Smooth muscle cell (in vitro differentiated cells): Measurements from ENCODE around the gene LCLAT1. TPM values are rescaled to one million over a fixed set of nuclear protein-coding genes. Genes with fewer than 3 reads are reported as not detected.

Source experiments
- DNase-seq: peaks from one replicate; lab custom pipeline; 2025; ENCODE audit not compliant: unreplicated experiment; lab: John Stamatoyannopoulos, UW
- H2AFZ ChIP-seq: fragments of 200-600 bp; sonication (generic); 2 replicates; pipeline ENCODE4 v1.6.0; 2016; ENCODE audit warnings: antibody characterized with exemption, low read depth, mild to moderate bottlenecking
- H3F3A ChIP-seq: fragments of 200-600 bp; sonication (generic); 2 replicates; pipeline ENCODE4 v1.6.0; 2017; ENCODE audit warnings: antibody characterized with exemption, low read depth
- H3K27ac ChIP-seq: fragments of 200-600 bp; sonication (generic); 2 replicates; pipeline ENCODE4 v1.5.1; 2016; ENCODE audit warnings: low read depth, mild to moderate bottlenecking
- H3K27me3 ChIP-seq: fragments of 200-600 bp; sonication (generic); 2 replicates; pipeline ENCODE4 v1.6.1; 2016; ENCODE audit warnings: low read depth, mild to moderate bottlenecking
- H3K36me3 ChIP-seq: fragments of 200-600 bp; sonication (generic); 2 replicates; pipeline ENCODE4 v1.5.1; 2016; ENCODE audit warnings: low read depth
- H3K4me1 ChIP-seq: fragments of 200-600 bp; sonication (generic); 2 replicates; pipeline ENCODE4 v1.5.1; 2016; ENCODE audit warnings: low read depth
- H3K4me2 ChIP-seq: fragments of 200-600 bp; sonication (generic); 2 replicates; pipeline ENCODE4 v1.6.0; 2016; ENCODE audit warnings: mild to moderate bottlenecking
- H3K4me3 ChIP-seq: fragments of 200-600 bp; sonication (generic); 2 replicates; pipeline ENCODE4 v1.5.1; 2016; ENCODE audit warnings: mild to moderate bottlenecking
- H3K79me2 ChIP-seq: fragments of 200-600 bp; sonication (generic); 2 replicates; pipeline ENCODE4 v1.6.0; 2016; ENCODE audit warnings: low read depth, mild to moderate bottlenecking
- H3K9ac ChIP-seq: fragments of 200-600 bp; sonication (generic); 2 replicates; pipeline ENCODE4 v1.6.0; 2016; ENCODE audit warnings: low read depth
- H3K9me3 ChIP-seq: fragments of 200-600 bp; sonication (generic); replicated peaks from 2 replicates; pipeline ENCODE4 v1.5.1; 2016; ENCODE audit warnings: low read depth
- H4K20me1 ChIP-seq: fragments of 200-600 bp; sonication (generic); 2 replicates; pipeline ENCODE4 v1.6.0; 2016; ENCODE audit warnings: low read depth
- WGBS: methylation state at CpG from one replicate; pipeline ENCODE4 v1.1.7; 2016; ENCODE audit warnings: low lambda C conversion rate; 5-methylcytosine and 5-hydroxymethylcytosine counted together
- polyA plus RNA-seq: library from polyadenylated mRNA; unstranded; fragments of >200 nt; fragmentation: Nextera tagmentation; extraction: Ambion mirVana; gene quantifications from 2 replicates; pipeline ENCODE4 v1.2.1, GENCODE V29; 2016
- total RNA-seq: library from RNA; depleted of rRNA; stranded (reverse); fragments of >200 nt; gene quantifications from 2 replicates; pipeline ENCODE4 v1.2.3, GENCODE V29; 2014
- TF ChIP-seq, protein P1 (sequence below): fragments of 200-600 bp; sonication (generic); IDR thresholded peaks from 2 replicates; pipeline ENCODE4 v1.5.1; 2017; ENCODE audit warnings: borderline replicate concordance, mild to moderate bottlenecking, antibody characterized with exemption; ENCODE audit not compliant: insufficient read depth, poor library complexity, severe bottlenecking

The LCLAT1 gene
- total and polyA plus RNA-seq, 2 experiments from 2014 or later = 2.6 to 11.7 TPM

DNA sequence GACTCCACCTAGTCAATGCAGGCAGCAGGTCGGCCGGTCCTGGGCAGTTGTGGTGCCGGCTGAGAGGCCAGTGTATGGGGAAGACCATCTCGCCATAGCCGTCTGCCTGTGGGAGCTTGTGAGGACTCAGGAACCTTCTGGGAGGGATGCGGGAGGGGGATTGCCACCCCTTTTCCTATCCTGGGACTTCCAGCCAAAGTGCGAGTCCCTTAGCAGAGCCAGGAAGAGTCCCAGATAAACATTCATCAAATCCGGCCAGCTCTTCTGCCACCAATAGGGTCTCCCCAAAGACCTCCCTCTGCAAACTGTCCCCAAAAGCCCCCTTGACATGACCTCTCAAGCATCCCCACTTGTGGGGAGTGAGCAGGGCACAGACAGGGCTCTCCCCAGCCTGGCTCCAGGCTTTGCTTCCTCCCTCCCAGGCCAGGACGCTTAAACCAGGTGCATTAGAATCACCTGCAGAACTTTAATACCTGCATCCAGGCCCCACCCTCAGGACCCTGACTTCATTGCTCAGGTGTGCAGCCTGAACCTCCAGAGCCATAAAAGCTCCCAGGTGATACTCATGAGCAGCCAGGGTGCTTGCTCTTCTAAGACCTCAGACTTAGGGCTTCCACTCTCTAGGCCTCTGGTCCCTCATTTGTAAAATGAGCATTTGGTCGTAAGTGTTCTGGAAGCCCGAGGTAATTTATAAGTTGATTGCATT is 200.9 kb downstream of the LCLAT1 start:
- no peaks in the 10 kb centered on the region for H3K36me3 ChIP-seq
- H3F3A ChIP-seq = no peaks in the 10 kb centered on the region
- no peak overlapping the region for H3K27ac ChIP-seq
- no peaks in the 10 kb centered on the region for H4K20me1 ChIP-seq
- WGBS = 94% methylated on average over 11 of the region's 11 CpGs
- TF ChIP-seq, protein P1, sequence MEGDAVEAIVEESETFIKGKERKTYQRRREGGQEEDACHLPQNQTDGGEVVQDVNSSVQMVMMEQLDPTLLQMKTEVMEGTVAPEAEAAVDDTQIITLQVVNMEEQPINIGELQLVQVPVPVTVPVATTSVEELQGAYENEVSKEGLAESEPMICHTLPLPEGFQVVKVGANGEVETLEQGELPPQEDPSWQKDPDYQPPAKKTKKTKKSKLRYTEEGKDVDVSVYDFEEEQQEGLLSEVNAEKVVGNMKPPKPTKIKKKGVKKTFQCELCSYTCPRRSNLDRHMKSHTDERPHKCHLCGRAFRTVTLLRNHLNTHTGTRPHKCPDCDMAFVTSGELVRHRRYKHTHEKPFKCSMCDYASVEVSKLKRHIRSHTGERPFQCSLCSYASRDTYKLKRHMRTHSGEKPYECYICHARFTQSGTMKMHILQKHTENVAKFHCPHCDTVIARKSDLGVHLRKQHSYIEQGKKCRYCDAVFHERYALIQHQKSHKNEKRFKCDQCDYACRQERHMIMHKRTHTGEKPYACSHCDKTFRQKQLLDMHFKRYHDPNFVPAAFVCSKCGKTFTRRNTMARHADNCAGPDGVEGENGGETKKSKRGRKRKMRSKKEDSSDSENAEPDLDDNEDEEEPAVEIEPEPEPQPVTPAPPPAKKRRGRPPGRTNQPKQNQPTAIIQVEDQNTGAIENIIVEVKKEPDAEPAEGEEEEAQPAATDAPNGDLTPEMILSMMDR = no peak
- no peak overlapping the region for H3K4me2 ChIP-seq
- no peak overlapping the region for H3K9ac ChIP-seq
- H3K9me3 ChIP-seq = no peaks in the 10 kb centered on the region
- H3K79me2 ChIP-seq = no peaks in the 10 kb centered on the region
- H3K4me3 ChIP-seq = no peak overlapping the region
- no peak for DNase-seq
- H3K27me3 ChIP-seq = no peaks in the 10 kb centered on the region
- H3K4me1 ChIP-seq = no peaks in the 10 kb centered on the region
- H2AFZ ChIP-seq = no peak overlapping the region

DNA sequence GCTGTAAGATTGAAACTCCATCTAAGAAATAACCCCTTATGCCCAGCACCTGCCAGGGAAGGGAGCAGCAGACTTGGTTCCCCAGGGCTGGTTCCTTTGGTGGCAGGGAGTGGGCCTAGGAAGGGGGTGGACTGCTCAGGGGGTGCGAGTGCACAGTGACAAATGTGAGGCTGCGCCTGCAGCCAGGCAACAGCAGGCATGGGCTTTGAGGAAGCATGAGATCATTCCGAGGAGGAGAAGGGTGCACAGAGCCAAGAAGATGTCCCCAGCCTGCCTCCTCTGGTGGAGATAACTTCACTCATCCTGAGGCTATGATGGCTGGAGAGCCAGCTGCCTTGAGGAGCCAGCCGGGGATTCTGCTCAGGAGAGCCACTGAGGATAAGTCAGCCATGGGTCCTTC is 202.2 kb downstream of the LCLAT1 start:
- Histone ChIP-seq H3K4me1 (no peaks in the 10 kb centered on the region), H3F3A (no peaks in the 10 kb centered on the region), H3K4me3 (no peak overlapping the region), H3K4me2 (no peak overlapping the region), H3K79me2 (no peaks in the 10 kb centered on the region), H3K36me3 (no peaks in the 10 kb centered on the region), H3K27me3 (no peaks in the 10 kb centered on the region), H3K9me3 (no peaks in the 10 kb centered on the region), H3K27ac (no peak overlapping the region), H2AFZ (no peak overlapping the region), H4K20me1 (no peaks in the 10 kb centered on the region), H3K9ac (no peak overlapping the region)
- WGBS = 64% methylated on average over 3 of the region's 4 CpGs
- no peak for DNase-seq
- TF ChIP-seq, protein P1 = no peak

DNA sequence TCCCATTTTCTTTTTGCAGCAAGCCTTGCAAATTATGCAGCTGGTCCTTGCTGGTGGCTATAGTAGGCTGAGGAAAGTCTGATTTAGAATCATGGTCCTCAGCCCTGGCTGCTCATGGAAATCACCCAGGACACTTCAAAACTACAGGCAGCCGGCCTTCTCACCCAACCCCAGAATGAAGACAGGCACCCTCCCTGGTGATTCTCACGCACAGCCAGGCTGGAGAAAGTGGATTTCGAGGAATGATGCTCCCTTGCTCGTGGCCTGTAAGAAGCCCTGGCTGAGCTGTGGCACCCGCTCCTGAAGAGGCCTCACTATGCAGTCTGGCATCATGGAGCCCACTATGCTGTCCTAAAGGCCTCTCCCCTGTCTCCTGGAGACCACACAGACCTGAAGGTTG is 202.8 kb downstream of the LCLAT1 start:
- no peak overlapping the region for H3K27ac ChIP-seq
- H2AFZ ChIP-seq = no peak overlapping the region
- no peaks in the 10 kb centered on the region for H3K9me3 ChIP-seq
- H3F3A ChIP-seq = no peaks in the 10 kb centered on the region
- no peaks in the 10 kb centered on the region for H4K20me1 ChIP-seq
- H3K27me3 ChIP-seq = no peaks in the 10 kb centered on the region
- H3K79me2 ChIP-seq = no peaks in the 10 kb centered on the region
- DNase-seq = no peak
- no peak overlapping the region for H3K4me3 ChIP-seq
- 76% methylated on average over 5 of the region's 5 CpGs for WGBS
- no peaks in the 10 kb centered on the region for H3K36me3 ChIP-seq
- H3K4me2 ChIP-seq = no peak overlapping the region
- TF ChIP-seq, protein P1 = no peak
- no peaks in the 10 kb centered on the region for H3K4me1 ChIP-seq
- no peak overlapping the region for H3K9ac ChIP-seq
